Neural progenitor cell (in vitro differentiated cells): ENCODE results near the gene KIF16B. TPM values are rescaled to one million over a fixed set of nuclear protein-coding genes. Genes with fewer than 3 reads are reported as not detected.

ENCODE experiments used
- DNase-seq: peaks from one replicate; pipeline ENCODE4 v3.0.0-alpha.2; 2016; ENCODE audit warnings: low spot score
- H2AFZ ChIP-seq: fragments of 200-600 bp; sonication (generic); replicated peaks from 2 replicates; pipeline ENCODE4 v1.6.1; 2016; ENCODE audit warnings: antibody characterized with exemption
- H3F3A ChIP-seq: fragments of 200-600 bp; sonication (generic); 2 replicates; pipeline ENCODE4 v1.6.1; 2016; ENCODE audit warnings: antibody characterized with exemption, low read depth
- H3K27ac ChIP-seq: fragments of 200-600 bp; sonication (generic); 2 replicates; pipeline ENCODE4 v1.5.1; 2016; ENCODE audit warnings: mild to moderate bottlenecking
- H3K27me3 ChIP-seq: fragments of 200-600 bp; sonication (generic); 2 replicates; pipeline ENCODE4 v1.6.1; 2016; ENCODE audit warnings: mild to moderate bottlenecking, moderate library complexity
- H3K36me3 ChIP-seq: fragments of 200-600 bp; sonication (generic); 2 replicates; pipeline ENCODE4 v1.5.1; 2016
- H3K4me1 ChIP-seq: fragments of 200-600 bp; sonication (generic); 2 replicates; pipeline ENCODE4 v1.6.1; 2016; ENCODE audit warnings: mixed run types
- H3K4me2 ChIP-seq: fragments of 200-600 bp; sonication (generic); 2 replicates; pipeline ENCODE4 v1.6.1; 2016
- H3K4me3 ChIP-seq: fragments of 200-600 bp; sonication (generic); 2 replicates; pipeline ENCODE4 v1.5.1; 2016
- H3K79me2 ChIP-seq: fragments of 200-600 bp; sonication (generic); 2 replicates; pipeline ENCODE4 v1.6.1; 2016; ENCODE audit warnings: low read depth
- H3K9ac ChIP-seq: fragments of 200-600 bp; sonication (generic); 2 replicates; pipeline ENCODE4 v1.6.1; 2016
- H3K9me3 ChIP-seq: fragments of 200-600 bp; sonication (generic); 2 replicates; pipeline ENCODE4 v1.5.1; 2016; ENCODE audit warnings: low read depth
- H4K20me1 ChIP-seq: fragments of 200-600 bp; sonication (generic); 2 replicates; pipeline ENCODE4 v1.6.1; 2016; ENCODE audit warnings: low read depth
- H3K27ac Mint-ChIP-seq: 3 replicates; pipeline ENCODE4 v1.8.0; 2021; ENCODE audit warnings: mixed read lengths
- H3K27me3 Mint-ChIP-seq: 2 replicates; pipeline ENCODE4 v1.8.0; 2022; ENCODE audit warnings: low read depth, mild to moderate bottlenecking, inconsistent platforms, moderate library complexity, mixed read lengths; ENCODE audit not compliant: insufficient read depth
- H3K36me3 Mint-ChIP-seq: 3 replicates; pipeline ENCODE4 v1.8.0; 2021; ENCODE audit warnings: mixed read lengths
- H3K4me1 Mint-ChIP-seq: 3 replicates; pipeline ENCODE4 v1.8.0; 2021; ENCODE audit warnings: mixed read lengths
- H3K4me3 Mint-ChIP-seq: 3 replicates; pipeline ENCODE4 v1.8.0; 2021; ENCODE audit warnings: mild to moderate bottlenecking, moderate library complexity, mixed read lengths
- H3K9me3 Mint-ChIP-seq: 3 replicates; pipeline ENCODE4 v1.8.0; 2020; ENCODE audit warnings: mixed read lengths
- CTCF ChIP-seq: fragments of 200-600 bp; sonication (generic); IDR thresholded peaks from 2 replicates; pipeline ENCODE4 v1.5.1; 2017; ENCODE audit warnings: antibody characterized with exemption, mild to moderate bottlenecking
- EZH2 ChIP-seq: fragments of 200-600 bp; sonication (generic); IDR thresholded peaks from 2 replicates; pipeline ENCODE4 v1.6.1; 2017; ENCODE audit warnings: antibody characterized with exemption, mild to moderate bottlenecking, moderate library complexity
- EZH2phosphoT487 ChIP-seq: fragments of 200-600 bp; sonication (generic); IDR thresholded peaks from 2 replicates; pipeline ENCODE4 v1.6.1; 2017; ENCODE audit warnings: antibody characterized with exemption
- total RNA-seq: library from RNA; depleted of rRNA; stranded (reverse); fragments of >200 nt; gene quantifications from 2 replicates; pipeline ENCODE4 v1.2.3, GENCODE V29; 2015; ENCODE audit warnings: low replicate concordance

KIF16B gene
- total RNA-seq, 1 donor from 2014 or later: 15.5 TPM

- Mint-ChIP-seq H3K27me3 (no peaks in the 10 kb centered on the region), H3K4me3 (no peak overlapping the region), H3K36me3 (no peaks in the 10 kb centered on the region), H3K4me1 (peaks cover 7% of the 10 kb centered on the region), H3K27ac (no peak overlapping the region), H3K9me3 (no peaks in the 10 kb centered on the region)
- no peak overlapping the region for H3K9ac ChIP-seq
- no peaks in the 10 kb centered on the region for H3K79me2 ChIP-seq
- TF ChIP-seq CTCF (no peak), EZH2 (no peak), EZH2phosphoT487 (no peak)
- no peak overlapping the region for H3K27ac ChIP-seq
- no peaks in the 10 kb centered on the region for H3K9me3 ChIP-seq
- no peak for DNase-seq
- H3K36me3 ChIP-seq: no peaks in the 10 kb centered on the region
- H3K27me3 ChIP-seq: no peaks in the 10 kb centered on the region
- peaks cover 12% of the 10 kb centered on the region for H3K4me1 ChIP-seq
- peaks cover 5% of the 10 kb centered on the region for H3F3A ChIP-seq
- H3K4me3 ChIP-seq: no peak overlapping the region
- H2AFZ ChIP-seq: no peak overlapping the region
- no peaks in the 10 kb centered on the region for H4K20me1 ChIP-seq
- H3K4me2 ChIP-seq: no peak overlapping the region
Measured at GRCh38 chr20:16581241-16581640, 8.0 kb upstream of the KIF16B start.

DNA sequence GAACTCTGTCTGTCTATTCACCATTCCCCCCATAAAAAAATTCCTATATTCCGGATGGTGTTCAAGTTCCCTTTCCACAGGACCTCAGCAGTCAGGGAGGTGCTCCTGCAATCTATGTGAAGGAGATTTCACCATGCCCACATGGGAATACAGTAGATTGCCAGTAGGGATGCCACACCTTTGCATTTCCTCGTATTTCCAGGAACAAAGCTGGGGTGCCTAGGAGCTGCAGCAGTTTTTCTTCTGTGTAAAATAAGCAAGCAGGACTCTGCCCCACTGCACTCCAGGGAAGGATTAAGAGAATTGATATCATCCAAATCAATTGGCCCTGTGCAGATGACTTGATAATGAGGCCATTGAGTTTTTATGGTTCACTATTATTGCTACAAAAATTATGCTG lies 7.4 kb upstream of the KIF16B start:
- Histone ChIP-seq H3K9me3 (no peaks in the 10 kb centered on the region), H3K36me3 (no peaks in the 10 kb centered on the region), H3K27ac (no peak overlapping the region), H3K79me2 (no peaks in the 10 kb centered on the region), H3K4me2 (no peak overlapping the region), H4K20me1 (no peaks in the 10 kb centered on the region), H2AFZ (no peak overlapping the region), H3K4me1 (peaks cover 14% of the 10 kb centered on the region), H3K27me3 (no peaks in the 10 kb centered on the region), H3K4me3 (no peak overlapping the region), H3F3A (peaks cover 9% of the 10 kb centered on the region), H3K9ac (no peak overlapping the region)
- Mint-ChIP-seq H3K36me3 (no peaks in the 10 kb centered on the region), H3K4me1 (peaks cover 7% of the 10 kb centered on the region), H3K4me3 (no peak overlapping the region), H3K27ac (no peak overlapping the region), H3K27me3 (no peaks in the 10 kb centered on the region), H3K9me3 (no peaks in the 10 kb centered on the region)
- TF ChIP-seq CTCF (no peak), EZH2phosphoT487 (no peak), EZH2 (no peak)
- DNase-seq: no peak

DNA sequence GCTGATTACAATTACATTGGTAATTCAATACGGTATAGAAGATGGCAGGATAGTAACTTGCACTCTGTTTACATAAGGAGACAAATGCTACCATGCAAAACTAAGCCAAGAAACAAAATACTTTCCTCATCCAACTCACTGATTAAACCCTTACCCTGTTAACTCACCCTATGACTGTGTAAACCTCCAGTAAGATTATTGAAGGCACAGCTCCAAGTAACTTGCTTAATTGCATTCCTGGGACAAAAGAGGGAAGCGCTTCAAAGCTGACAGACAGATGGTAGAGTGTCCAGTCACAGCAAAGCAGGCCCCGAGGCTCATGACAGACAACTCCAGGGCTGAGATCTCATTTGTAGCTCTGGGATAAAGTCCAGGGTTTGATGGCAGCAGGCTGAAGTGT lies 6.9 kb upstream of the KIF16B start:
- peak; percentile 73 for DNase-seq
- no peaks in the 10 kb centered on the region for H3K79me2 ChIP-seq
- no peaks in the 10 kb centered on the region for H3K36me3 ChIP-seq
- H3K27ac Mint-ChIP-seq: peak overlapping the region; percentile 67
- no peak overlapping the region for H3K27ac ChIP-seq
- TF ChIP-seq EZH2 (no peak), CTCF (no peak), EZH2phosphoT487 (no peak)
- no peak overlapping the region for H2AFZ ChIP-seq
- H3K9ac ChIP-seq: no peak overlapping the region
- peak overlapping the region; percentile 2 for H3K4me2 ChIP-seq
- peaks cover 14% of the 10 kb centered on the region for H3F3A ChIP-seq
- H3K27me3 Mint-ChIP-seq: peaks cover under 1% of the 10 kb centered on the region
- H3K4me3 Mint-ChIP-seq: no peak overlapping the region
- H3K36me3 Mint-ChIP-seq: no peaks in the 10 kb centered on the region
- no peaks in the 10 kb centered on the region for H3K9me3 Mint-ChIP-seq
- H3K9me3 ChIP-seq: no peaks in the 10 kb centered on the region
- H3K4me1 ChIP-seq: peaks cover 15% of the 10 kb centered on the region
- H3K27me3 ChIP-seq: no peaks in the 10 kb centered on the region
- peaks cover 12% of the 10 kb centered on the region for H3K4me1 Mint-ChIP-seq
- H3K4me3 ChIP-seq: no peak overlapping the region
- H4K20me1 ChIP-seq: no peaks in the 10 kb centered on the region
